DND-41 (cell line): ENCODE measurements around the gene HNRNPUL1.

Experiments
- ATAC-seq: fragments of 200-7000 bp; cut with Tn5 transposase; 3 replicates; pipeline ENCODE4 v1.9.1; 2021; ENCODE audit warnings: low read depth; ENCODE audit not compliant: insufficient read depth
- DNase-seq: peaks from one replicate; pipeline ENCODE4 v3.0.0-alpha.2; 2020
- H2AFZ ChIP-seq: 2 replicates; pipeline ENCODE4 v1.6.0; 2012; ENCODE audit warnings: low read depth, low read length
- H3K27ac ChIP-seq: 2 replicates; pipeline ENCODE4 v1.5.1; 2012; ENCODE audit warnings: low read length, inconsistent platforms
- H3K27me3 ChIP-seq: fragments of 200-600 bp; sonication (generic); 2 replicates; pipeline ENCODE4 v1.6.0; 2012; ENCODE audit warnings: low read length, mild to moderate bottlenecking, inconsistent platforms; ENCODE audit not compliant: insufficient read depth, poor library complexity
- H3K36me3 ChIP-seq: 2 replicates; pipeline ENCODE4 v1.5.1; 2012; ENCODE audit warnings: low read length, inconsistent platforms; ENCODE audit not compliant: insufficient read depth
- H3K4me1 ChIP-seq: 2 replicates; pipeline ENCODE4 v1.5.1; 2012; ENCODE audit warnings: mild to moderate bottlenecking, low read length; ENCODE audit not compliant: insufficient read depth
- H3K4me2 ChIP-seq: 2 replicates; pipeline ENCODE4 v1.6.0; 2012; ENCODE audit warnings: mild to moderate bottlenecking, moderate library complexity, low read length, inconsistent platforms; ENCODE audit not compliant: insufficient read depth
- H3K4me3 ChIP-seq, 2 experiments: fragments of 200-600 bp in 1 of 2; shearing (Covaris generic) in 1 of 2; 2 replicates each; pipeline ENCODE4 v1.5.1; 2012 to 2016; ENCODE audit warnings: inconsistent platforms in 2 of 2, low read length in 2 of 2, mild to moderate bottlenecking in 2 of 2, low read depth in 1 of 2, moderate library complexity in 1 of 2
- H3K79me2 ChIP-seq: 2 replicates; pipeline ENCODE4 v1.6.0; 2012; ENCODE audit warnings: low read length, inconsistent platforms; ENCODE audit not compliant: insufficient read depth
- H3K9ac ChIP-seq: 2 replicates; pipeline ENCODE4 v1.6.0; 2012; ENCODE audit warnings: low read depth, mild to moderate bottlenecking, inconsistent platforms, low read length, moderate library complexity
- H3K9me3 ChIP-seq: 2 replicates; pipeline ENCODE4 v1.5.1; 2012; ENCODE audit warnings: low read length, moderate library complexity, mild to moderate bottlenecking, inconsistent platforms; ENCODE audit not compliant: insufficient read depth, severe bottlenecking
- H4K20me1 ChIP-seq: 2 replicates; pipeline ENCODE4 v1.6.0; 2012; ENCODE audit warnings: low read length; ENCODE audit not compliant: insufficient read depth
- CTCF ChIP-seq: IDR thresholded peaks from 2 replicates; pipeline ENCODE4 v1.5.1; 2012; ENCODE audit warnings: borderline replicate concordance, low read length, moderate library complexity, mild to moderate bottlenecking; ENCODE audit not compliant: poor library complexity, severe bottlenecking; ENCODE audit errors: extremely low read depth
- EZH2 ChIP-seq: IDR thresholded peaks from 3 replicates; pipeline ENCODE4 v1.6.1; 2012; ENCODE audit warnings: borderline replicate concordance, low read depth, mild to moderate bottlenecking, moderate library complexity, low read length, inconsistent platforms; ENCODE audit not compliant: severe bottlenecking

The HNRNPUL1 gene

GRCh38 chr19:41218615-41219507 is 45.3 kb upstream of the HNRNPUL1 start, which contains the start of gene AXL:
TSS of gene AXL (plus strand) at chr19:41219223. CDS start at chr19:41219393, 170 bp downstream.
- Histone ChIP-seq H3K9ac (no peak within 1 kb of the TSS), H3K27me3 (no peaks in the 10 kb centered on the region), H3K4me2 (no peak within 1 kb of the TSS), H2AFZ (no peak within 1 kb of the TSS), H3K27ac (no peak within 1 kb of the TSS), H4K20me1 (no peaks in the 10 kb centered on the region; the same call in 1 of the 2 replicates), H3K4me1 (no peaks in the 10 kb centered on the region), H3K36me3 (no peaks in the 10 kb centered on the region), H3K9me3 (no peaks in the 10 kb centered on the region), H3K4me3 (no peak within 1 kb of the TSS), H3K79me2 (no peaks in the 10 kb centered on the region)
- ATAC-seq: no peak
- no peak for DNase-seq
- no peak for TF ChIP-seq EZH2

GRCh38 chr19:41219924-41220567 is 44.1 kb upstream of the HNRNPUL1 start:
- Histone ChIP-seq H3K9me3 (no peaks in the 10 kb centered on the region), H2AFZ (no peak overlapping the region), H3K27me3 (peaks cover 4% of the 10 kb centered on the region), H4K20me1 (no peaks in the 10 kb centered on the region; the same call in 1 of the 2 replicates), H3K9ac (no peak overlapping the region), H3K4me2 (no peak overlapping the region), H3K36me3 (no peaks in the 10 kb centered on the region), H3K79me2 (no peaks in the 10 kb centered on the region), H3K27ac (no peak overlapping the region), H3K4me3 (no peak overlapping the region), H3K4me1 (no peaks in the 10 kb centered on the region)
- DNase-seq: no peak
- no peak for ATAC-seq
- TF ChIP-seq EZH2: no peak
- TF ChIP-seq CTCF: no peak

- Histone ChIP-seq H3K79me2 (no peaks in the 10 kb centered on the region), H3K4me3 (no peak overlapping the region), H3K9ac (no peak overlapping the region), H3K9me3 (no peaks in the 10 kb centered on the region), H2AFZ (no peak overlapping the region), H3K4me1 (no peaks in the 10 kb centered on the region), H3K27me3 (peaks cover 11% of the 10 kb centered on the region), H3K4me2 (no peak overlapping the region), H3K36me3 (no peaks in the 10 kb centered on the region), H3K27ac (no peak overlapping the region), H4K20me1 (no peaks in the 10 kb centered on the region; the same call in 1 of the 2 replicates)
- no peak for ATAC-seq
- TF ChIP-seq EZH2 (no peak), CTCF (no peak)
- no peak for DNase-seq
Observed at GRCh38 chr19:41220811-41221210, 43.4 kb upstream of the HNRNPUL1 start.
